SK-N-SH treated with all-trans-retinoic acid at 6 μM for 48 hours (cell line): Measurements from ENCODE around the gene GRIK4.

ENCODE experiments used
- ARNTL ChIP-seq: fragments of 450-650 bp; formaldehyde crosslinking; IDR thresholded peaks from 2 replicates; pipeline ENCODE4 v1.5.0; 2020; ENCODE audit warnings: low read depth, mild to moderate bottlenecking, moderate library complexity, borderline replicate concordance
- CREB5 ChIP-seq: fragments of 250-450 bp; sonication (Bioruptor Pico); IDR thresholded peaks from 2 replicates; pipeline ENCODE4 v1.5.1; 2020; ENCODE audit warnings: low read depth, mild to moderate bottlenecking, moderate library complexity
- CSDC2 ChIP-seq: fragments of 250-450 bp; sonication (Bioruptor Pico); IDR thresholded peaks from 2 replicates; pipeline ENCODE4 v1.5.0; 2020; ENCODE audit warnings: mild to moderate bottlenecking, moderate library complexity
- PATZ1 ChIP-seq: fragments of 250-450 bp; sonication (Bioruptor Pico); IDR thresholded peaks from 2 replicates; pipeline ENCODE4 v1.8.0; 2020; ENCODE audit warnings: mild to moderate bottlenecking, moderate library complexity, borderline replicate concordance
- ZFP3 ChIP-seq: fragments of 250-450 bp; sonication (Bioruptor Pico); IDR thresholded peaks from 2 replicates; pipeline ENCODE4 v1.5.0; 2020; ENCODE audit warnings: mild to moderate bottlenecking, moderate library complexity
- ZFP30 ChIP-seq: fragments of 450-650 bp; formaldehyde crosslinking; IDR thresholded peaks from 2 replicates; pipeline ENCODE4 v1.5.0; 2022; ENCODE audit warnings: mild to moderate bottlenecking, moderate library complexity

GRCh38 chr11:120649316-120649715, 137.8 kb downstream of the GRIK4 start:
- TF ChIP-seq CSDC2 (no peak), CREB5 (CRISPR knock-in tag) (no peak), PATZ1 (CRISPR knock-in tag) (no peak), ZFP3 (CRISPR knock-in tag) (no peak), ARNTL (no peak), ZFP30 (CRISPR knock-in tag) (no peak)
